ENCODE measurements around the gene SRGN.

DNA sequence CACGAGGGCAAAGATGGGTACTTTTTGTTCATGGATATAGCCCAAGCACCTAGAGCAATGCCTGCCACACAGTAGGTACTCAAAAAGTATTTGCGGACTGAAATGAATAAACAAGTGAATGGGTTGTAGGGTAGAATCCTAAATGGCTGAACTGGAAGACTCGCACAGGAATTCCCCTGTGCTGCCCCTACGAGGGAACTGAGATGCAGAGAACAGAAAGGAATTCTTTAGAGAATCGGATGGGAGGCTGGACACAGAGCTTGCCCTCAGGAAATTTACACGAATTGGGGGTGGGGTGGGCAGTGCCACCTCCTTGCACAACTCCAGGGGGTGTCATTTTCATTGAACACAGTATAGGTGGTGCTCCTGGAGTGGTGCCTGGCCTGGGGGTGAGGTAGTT, 35.2 kb upstream of the SRGN start:
- TF ChIP-seq, protein P1, sequence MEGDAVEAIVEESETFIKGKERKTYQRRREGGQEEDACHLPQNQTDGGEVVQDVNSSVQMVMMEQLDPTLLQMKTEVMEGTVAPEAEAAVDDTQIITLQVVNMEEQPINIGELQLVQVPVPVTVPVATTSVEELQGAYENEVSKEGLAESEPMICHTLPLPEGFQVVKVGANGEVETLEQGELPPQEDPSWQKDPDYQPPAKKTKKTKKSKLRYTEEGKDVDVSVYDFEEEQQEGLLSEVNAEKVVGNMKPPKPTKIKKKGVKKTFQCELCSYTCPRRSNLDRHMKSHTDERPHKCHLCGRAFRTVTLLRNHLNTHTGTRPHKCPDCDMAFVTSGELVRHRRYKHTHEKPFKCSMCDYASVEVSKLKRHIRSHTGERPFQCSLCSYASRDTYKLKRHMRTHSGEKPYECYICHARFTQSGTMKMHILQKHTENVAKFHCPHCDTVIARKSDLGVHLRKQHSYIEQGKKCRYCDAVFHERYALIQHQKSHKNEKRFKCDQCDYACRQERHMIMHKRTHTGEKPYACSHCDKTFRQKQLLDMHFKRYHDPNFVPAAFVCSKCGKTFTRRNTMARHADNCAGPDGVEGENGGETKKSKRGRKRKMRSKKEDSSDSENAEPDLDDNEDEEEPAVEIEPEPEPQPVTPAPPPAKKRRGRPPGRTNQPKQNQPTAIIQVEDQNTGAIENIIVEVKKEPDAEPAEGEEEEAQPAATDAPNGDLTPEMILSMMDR (IDR thresholded peaks at IDR 0.05) = no peak
- no peak for TF ChIP-seq POLR2A (IDR thresholded peaks at IDR 0.05)

Data from adrenal gland (tissue), 5 donors.